Measurements from ENCODE around the gene KBTBD12. TPM values are rescaled to one million over a fixed set of nuclear protein-coding genes. Genes with fewer than 3 reads are reported as not detected.
"Not testable (repeated sequence)": the region's sequence is repeated elsewhere in the genome, so short reads cannot be mapped to it uniquely, and the experiment has no call there.

Gene KBTBD12
- total RNA-seq, 2 donors from 2014 or later = 14.5 TPM

GRCh38 chr3:127909646-127910045, 5.4 kb upstream of the KBTBD12 start:
- H3K27me3 ChIP-seq (replicated peaks; ENCODE audit: insufficient read depth) = no peaks in the 10 kb centered on the region
- H3K27ac ChIP-seq = peak overlapping the region; percentile 3 to 83
- peaks cover 12 to 29% of the 10 kb centered on the region in 2 donors for H3K4me1 ChIP-seq (ENCODE audit: control insufficient read depth in 1 of 2, low read depth in 2 of 2)
- ATAC-seq (ENCODE audit: insufficient number of reproducible peaks, low FRiP score, low read depth) = no peak
- no peak for DNase-seq (ENCODE audit: low spot score)
- H3K4me3 ChIP-seq = no peak overlapping the region
- TF ChIP-seq, protein P1, sequence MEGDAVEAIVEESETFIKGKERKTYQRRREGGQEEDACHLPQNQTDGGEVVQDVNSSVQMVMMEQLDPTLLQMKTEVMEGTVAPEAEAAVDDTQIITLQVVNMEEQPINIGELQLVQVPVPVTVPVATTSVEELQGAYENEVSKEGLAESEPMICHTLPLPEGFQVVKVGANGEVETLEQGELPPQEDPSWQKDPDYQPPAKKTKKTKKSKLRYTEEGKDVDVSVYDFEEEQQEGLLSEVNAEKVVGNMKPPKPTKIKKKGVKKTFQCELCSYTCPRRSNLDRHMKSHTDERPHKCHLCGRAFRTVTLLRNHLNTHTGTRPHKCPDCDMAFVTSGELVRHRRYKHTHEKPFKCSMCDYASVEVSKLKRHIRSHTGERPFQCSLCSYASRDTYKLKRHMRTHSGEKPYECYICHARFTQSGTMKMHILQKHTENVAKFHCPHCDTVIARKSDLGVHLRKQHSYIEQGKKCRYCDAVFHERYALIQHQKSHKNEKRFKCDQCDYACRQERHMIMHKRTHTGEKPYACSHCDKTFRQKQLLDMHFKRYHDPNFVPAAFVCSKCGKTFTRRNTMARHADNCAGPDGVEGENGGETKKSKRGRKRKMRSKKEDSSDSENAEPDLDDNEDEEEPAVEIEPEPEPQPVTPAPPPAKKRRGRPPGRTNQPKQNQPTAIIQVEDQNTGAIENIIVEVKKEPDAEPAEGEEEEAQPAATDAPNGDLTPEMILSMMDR (IDR thresholded peaks at IDR 0.05) = no peak
- no peaks in the 10 kb centered on the region for H3K36me3 ChIP-seq
- H3K9me3 ChIP-seq = no peaks in the 10 kb centered on the region

DNA sequence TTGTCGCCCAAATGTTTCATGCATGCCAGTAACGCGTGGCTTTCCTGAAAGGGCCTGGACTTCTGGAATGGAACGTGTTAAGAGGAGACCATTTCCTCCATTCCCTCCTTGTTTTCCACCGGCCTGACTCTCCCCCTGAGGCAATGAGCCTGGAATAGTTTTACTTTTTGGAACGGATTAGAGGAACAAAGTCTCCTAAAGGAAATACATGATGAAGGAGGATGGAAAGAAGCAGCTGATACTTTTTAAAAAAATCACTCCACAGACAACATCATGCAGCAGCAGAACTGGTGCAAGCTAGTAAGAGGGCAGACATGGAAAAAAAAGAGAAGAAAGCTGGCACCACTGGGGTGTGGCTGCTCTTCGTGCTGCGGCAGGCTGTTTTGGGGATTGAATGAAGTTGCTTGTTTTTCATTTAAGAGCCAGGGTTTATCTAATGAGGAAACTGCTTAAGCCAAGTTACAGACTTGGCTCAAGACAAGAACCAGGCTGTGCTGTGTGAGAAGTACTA, 3.6 kb upstream of the KBTBD12 start:
- H3K4me3 ChIP-seq = peak overlapping the region; percentile 46
- no peak for DNase-seq (ENCODE audit: low spot score)

GRCh38 chr3:127913841-127914240, 1.2 kb upstream of the KBTBD12 start:
- Histone ChIP-seq H3K4me1 (ENCODE audit: control insufficient read depth in 1 of 2, low read depth in 2 of 2) (peaks cover 17 to 49% of the 10 kb centered on the region in 2 donors), H3K27ac (peak overlapping the region; percentile 86 to 89)
- ATAC-seq (ENCODE audit: insufficient number of reproducible peaks, low FRiP score, low read depth); H3K36me3 ChIP-seq; DNase-seq (ENCODE audit: low spot score); H3K9me3 ChIP-seq; H3K27me3 ChIP-seq (replicated peaks; ENCODE audit: insufficient read depth); H3K4me3 ChIP-seq: not testable (repeated sequence)

More for the DNA sequence above, 3.6 kb upstream of the KBTBD12 start:
- Histone ChIP-seq H3K27me3 (replicated peaks; ENCODE audit: insufficient read depth) (no peaks in the 10 kb centered on the region), H3K36me3 (no peaks in the 10 kb centered on the region), H3K27ac (peak overlapping the region; percentile 83 to 84), H3K9me3 (no peaks in the 10 kb centered on the region), H3K4me1 (ENCODE audit: control insufficient read depth in 1 of 2, low read depth in 2 of 2) (peaks cover 17 to 41% of the 10 kb centered on the region in 2 donors)
- ATAC-seq (ENCODE audit: insufficient number of reproducible peaks, low FRiP score, low read depth) = peak; percentile 5
- TF ChIP-seq, protein P1 (IDR thresholded peaks at IDR 0.05) = no peak

GRCh38 chr3:127914584-127914983, 448 bp upstream of the KBTBD12 start:
- H3K9me3 ChIP-seq = no peaks in the 10 kb centered on the region
- peak overlapping the region; percentile 86 to 89 for H3K27ac ChIP-seq
- H3K4me3 ChIP-seq = peak overlapping the region; percentile 86
- DNase-seq (ENCODE audit: low spot score) (no peak), ATAC-seq (ENCODE audit: insufficient number of reproducible peaks, low FRiP score, low read depth) (no peak)
- peaks cover 17 to 49% of the 10 kb centered on the region in 2 donors for H3K4me1 ChIP-seq (ENCODE audit: control insufficient read depth in 1 of 2, low read depth in 2 of 2)
- TF ChIP-seq, protein P1 (IDR thresholded peaks at IDR 0.05) = no peak
- H3K27me3 ChIP-seq (replicated peaks; ENCODE audit: insufficient read depth) = no peaks in the 10 kb centered on the region
- no peaks in the 10 kb centered on the region for H3K36me3 ChIP-seq

DNA sequence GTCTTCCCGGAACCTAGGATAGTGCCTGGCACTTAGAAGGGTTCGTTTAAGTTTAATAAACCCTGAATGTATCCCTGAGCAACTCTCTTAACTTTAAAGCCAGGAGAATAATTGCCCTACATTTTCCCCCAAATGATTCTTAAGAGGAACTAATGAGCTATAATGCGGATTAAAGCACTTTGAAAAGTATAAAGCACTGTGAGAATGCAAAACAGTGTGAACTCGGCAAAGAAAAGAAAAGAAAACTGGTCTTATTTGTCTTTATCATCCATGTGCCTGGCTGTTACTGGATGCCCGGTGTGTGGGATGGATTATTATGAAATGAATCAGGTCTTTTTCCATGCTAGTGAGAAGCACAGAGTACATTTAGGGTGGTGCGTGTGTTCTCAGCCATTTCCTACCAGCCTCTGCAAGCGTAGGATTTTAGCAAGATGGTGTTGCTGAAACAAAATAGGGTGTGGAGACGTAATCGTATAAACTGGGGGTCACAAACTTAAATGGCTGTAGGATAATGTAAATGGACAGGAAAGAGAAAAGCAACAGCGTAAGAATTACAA, 983 bp downstream of the KBTBD12 start:
- Histone ChIP-seq H3K27ac (peak overlapping the region; percentile 86 to 89), H3K4me3 (peak overlapping the region; percentile 86), H3K27me3 (replicated peaks; ENCODE audit: insufficient read depth) (no peaks in the 10 kb centered on the region), H3K4me1 (ENCODE audit: control insufficient read depth in 1 of 2, low read depth in 2 of 2) (peaks cover 15 to 42% of the 10 kb centered on the region in 2 donors), H3K36me3 (no peaks in the 10 kb centered on the region), H3K9me3 (no peaks in the 10 kb centered on the region)
- DNase-seq (ENCODE audit: low spot score) = no peak
- TF ChIP-seq, protein P1 (IDR thresholded peaks at IDR 0.05) = no peak
- no peak for ATAC-seq (ENCODE audit: insufficient number of reproducible peaks, low FRiP score, low read depth)
